ENCODE measurements around the gene SPEG. TPM values are rescaled to one million over a fixed set of nuclear protein-coding genes. Genes with fewer than 3 reads are reported as not detected.
"Not testable (repeated sequence)": the region's sequence is repeated elsewhere in the genome, so short reads cannot be mapped to it uniquely, and the experiment has no call there.

Gene SPEG
- polyA plus RNA-seq, 4 donors, result 10.3 to 15.2 (median 13.3) TPM

DNA sequence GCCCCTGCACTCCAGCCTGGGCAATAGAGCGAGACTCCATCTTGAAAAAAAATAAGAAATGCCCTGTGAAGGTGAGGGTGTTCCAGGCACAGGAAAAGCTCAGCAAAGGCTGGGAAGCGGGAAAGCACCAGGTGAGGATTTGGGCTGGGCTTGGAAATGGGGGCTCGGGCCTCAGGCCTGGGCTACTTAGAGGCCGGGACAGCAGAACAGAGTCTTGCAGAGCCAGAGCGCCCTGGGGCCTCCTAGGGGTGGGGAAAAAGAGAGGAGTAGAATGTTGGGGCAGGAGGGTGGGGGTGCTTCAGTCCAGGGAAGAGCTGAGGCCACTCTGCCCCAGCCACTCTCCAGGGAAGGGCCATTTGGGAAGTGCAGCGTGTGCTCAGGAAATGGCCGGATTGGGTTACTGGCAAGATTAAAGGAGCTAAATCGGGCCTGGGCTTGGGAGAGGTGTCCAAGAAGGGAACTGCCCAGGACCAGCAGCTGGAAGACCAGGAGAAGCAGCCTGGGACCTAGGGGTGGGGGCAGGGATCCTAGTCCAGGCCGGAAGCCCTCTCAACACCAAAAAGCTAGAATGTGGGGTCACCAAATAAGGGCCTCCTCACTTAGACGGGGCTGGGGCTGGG is 30.2 kb upstream of the SPEG start:
- no peak for DNase-seq (ENCODE audit: low read depth in 4 of 4, low spot score in 3 of 4)

- no peak for DNase-seq (ENCODE audit: low read depth in 4 of 4, low spot score in 3 of 4)
These were observed 29.7 kb upstream of the SPEG start for GRCh38 chr2:219404954-219405353.

DNA sequence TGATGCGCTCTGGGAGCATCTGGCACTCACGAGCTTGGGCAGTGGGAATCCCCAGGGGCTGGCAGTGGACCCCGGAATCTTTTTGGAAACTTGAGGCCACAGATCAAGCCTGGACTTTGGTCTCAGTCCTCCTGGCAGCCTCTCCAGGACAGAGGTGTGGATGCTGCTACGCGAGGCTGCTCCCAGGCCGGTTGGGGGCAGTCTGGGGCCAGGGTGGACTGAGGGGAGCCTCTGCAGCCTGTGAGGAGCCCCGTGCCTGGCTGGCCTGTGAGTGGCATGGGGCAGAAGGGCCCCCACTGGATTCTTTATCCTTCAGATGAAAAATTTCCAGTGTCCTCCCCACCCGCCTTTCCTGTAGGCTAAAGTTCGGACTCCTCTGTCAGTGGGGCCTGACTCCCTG is 29.2 kb upstream of the SPEG start:
- no peak for DNase-seq (ENCODE audit: low read depth in 4 of 4, low spot score in 3 of 4)

DNA sequence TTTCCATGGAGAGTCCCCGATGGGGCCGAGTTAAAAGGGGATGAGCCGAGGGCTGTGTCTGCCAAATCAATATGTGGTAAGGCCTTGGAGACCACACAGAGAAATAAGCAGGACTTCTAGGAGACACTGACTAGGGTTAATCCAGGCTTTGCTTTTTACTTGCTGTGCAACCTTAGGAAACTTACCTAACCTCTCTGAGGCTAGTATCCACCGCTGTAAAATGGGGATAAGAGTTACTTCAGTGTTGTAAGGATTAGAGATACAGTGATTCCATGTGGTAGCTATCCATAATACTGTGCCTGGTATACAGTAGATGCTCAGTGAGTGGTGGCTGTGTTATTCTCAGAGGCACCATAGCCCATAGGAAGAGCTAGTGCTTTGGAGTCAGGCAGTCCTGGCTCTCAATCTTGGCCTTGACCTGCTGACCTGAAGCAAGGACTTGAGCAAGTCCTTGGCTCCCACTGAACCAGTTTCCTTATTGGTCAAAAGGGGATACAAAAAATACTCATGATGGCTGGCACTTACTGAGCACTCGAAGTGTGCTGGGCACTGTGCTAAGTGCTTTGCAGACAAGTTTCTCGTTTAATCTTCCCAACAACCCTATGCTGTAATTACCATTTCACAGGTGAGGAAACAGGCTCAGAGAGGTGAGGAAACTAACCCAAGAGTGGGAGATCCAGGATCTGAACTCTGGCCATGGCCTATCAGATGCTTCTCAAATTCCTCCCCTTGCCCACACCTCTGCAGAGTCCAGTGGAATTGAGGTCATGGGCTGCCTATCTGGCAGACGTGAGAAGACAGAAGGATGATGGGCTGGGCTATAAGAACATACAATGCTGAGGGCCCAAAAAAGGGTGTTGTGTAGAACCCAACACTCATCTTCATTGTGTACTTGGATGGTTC is 28.4 kb upstream of the SPEG start:
- no peak for DNase-seq (ENCODE audit: low read depth in 4 of 4, low spot score in 3 of 4)

- no peak for DNase-seq (ENCODE audit: low read depth in 4 of 4, low spot score in 3 of 4)
These were observed 27.8 kb upstream of the SPEG start for GRCh38 chr2:219406861-219407230.

GRCh38 chr2:219407343-219407742 is 27.3 kb upstream of the SPEG start:
- DNase-seq (ENCODE audit: low read depth in 4 of 4, low spot score in 3 of 4), result not testable (repeated sequence)

DNA sequence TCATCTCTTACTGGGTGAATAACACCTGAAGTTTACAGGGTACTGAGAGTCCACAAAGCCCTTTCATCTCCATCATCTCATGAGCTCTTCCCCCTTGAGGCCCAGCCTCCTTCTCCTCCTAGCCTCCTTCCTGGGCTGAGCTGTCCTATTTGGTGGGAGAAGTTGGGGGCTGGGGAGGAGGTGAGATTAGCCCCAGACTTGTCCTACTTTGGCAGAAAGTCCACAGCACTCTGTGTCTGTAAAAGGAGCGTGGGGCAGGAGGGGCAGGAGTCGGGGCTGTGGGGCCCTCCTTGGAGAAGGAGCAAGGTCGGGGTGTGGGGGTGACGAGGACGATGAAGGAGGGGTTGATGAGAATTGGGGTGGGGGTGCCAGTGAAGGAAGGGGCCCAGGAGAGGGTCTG is 26.4 kb upstream of the SPEG start:
- no peak for DNase-seq (ENCODE audit: low read depth in 4 of 4, low spot score in 3 of 4)

DNA sequence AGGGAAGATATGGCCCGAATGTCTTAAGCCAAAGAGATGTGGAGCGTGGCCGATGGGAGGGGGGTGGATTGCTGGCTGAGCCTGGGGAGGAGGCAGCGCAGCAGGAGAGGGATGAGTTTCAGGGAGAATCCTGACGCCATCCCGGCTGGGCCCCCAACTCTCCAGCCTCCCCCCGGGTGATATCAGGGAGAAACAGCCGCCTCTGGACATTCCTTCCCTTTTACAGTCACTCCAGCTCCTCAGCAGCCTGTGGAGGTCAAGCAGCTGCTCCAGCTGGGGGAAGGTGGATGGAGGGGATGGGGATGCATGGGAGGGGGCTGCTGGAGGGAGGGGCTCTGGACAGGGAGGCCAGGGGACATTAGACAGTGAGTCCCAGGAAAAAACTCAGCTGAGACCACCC is 26.0 kb upstream of the SPEG start:
- no peak for DNase-seq (ENCODE audit: low read depth in 4 of 4, low spot score in 3 of 4)

- DNase-seq (ENCODE audit: low read depth in 4 of 4, low spot score in 3 of 4), result no peak
These were observed 25.0 kb upstream of the SPEG start for GRCh38 chr2:219409619-219410018.

- DNase-seq (ENCODE audit: low read depth in 4 of 4, low spot score in 3 of 4), result no peak
These were observed 24.3 kb upstream of the SPEG start for GRCh38 chr2:219410390-219410789.

GRCh38 chr2:219414857-219415256 is 19.8 kb upstream of the SPEG start:
- DNase-seq (ENCODE audit: low read depth in 4 of 4, low spot score in 3 of 4), result no peak

DNA sequence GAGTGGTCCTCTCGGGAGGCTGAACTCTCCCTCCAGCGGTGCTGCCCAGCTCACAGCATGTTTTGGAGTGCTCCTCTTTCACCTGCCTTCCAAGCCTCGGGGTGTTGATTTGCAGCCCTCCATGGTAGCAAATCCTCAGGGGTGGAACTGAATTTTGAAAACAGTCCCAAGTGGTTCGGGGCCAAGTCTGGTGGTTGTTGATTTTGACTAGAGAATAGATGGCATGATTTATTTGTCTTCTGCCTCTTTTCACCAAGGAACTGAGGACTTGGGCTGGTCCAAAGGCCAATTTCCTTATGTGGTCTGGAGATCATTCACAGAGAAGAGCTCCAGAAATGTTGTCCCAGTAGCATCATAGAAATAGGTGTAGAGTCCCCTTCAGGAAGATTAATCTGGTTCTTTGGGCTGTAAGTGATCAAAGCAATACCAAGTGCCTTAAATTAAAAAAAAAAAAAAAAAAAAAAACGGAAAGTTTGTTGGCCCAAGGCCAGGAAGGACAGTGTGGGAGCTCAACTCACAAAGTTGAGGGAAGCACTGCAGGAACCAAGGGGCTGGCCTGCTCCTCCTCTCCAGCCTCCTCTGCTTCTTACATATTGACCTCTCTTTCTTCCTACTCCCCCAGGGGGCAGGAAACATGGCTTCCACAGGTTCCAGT is 18.9 kb upstream of the SPEG start:
- no peak for DNase-seq (ENCODE audit: low read depth in 4 of 4, low spot score in 3 of 4)

DNA sequence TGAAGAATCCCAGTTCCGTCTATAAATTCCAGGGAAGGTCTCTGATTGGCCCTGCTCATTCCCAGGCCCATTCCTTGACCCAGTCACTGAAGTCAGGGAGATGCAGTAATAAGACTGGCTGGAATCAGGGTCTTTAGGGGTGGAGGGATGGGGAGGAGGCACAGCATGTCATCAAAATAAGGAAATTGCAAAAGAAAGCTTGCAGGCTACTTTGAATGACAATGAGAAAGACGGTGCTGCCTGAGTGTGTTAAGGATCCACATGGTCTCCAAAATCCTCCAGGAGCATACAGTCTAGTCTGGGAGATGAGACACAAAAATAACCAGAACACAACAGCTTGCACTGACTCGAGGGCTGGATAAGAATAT is 18.4 kb upstream of the SPEG start:
- no peak for DNase-seq (ENCODE audit: low read depth in 4 of 4, low spot score in 3 of 4)

DNA sequence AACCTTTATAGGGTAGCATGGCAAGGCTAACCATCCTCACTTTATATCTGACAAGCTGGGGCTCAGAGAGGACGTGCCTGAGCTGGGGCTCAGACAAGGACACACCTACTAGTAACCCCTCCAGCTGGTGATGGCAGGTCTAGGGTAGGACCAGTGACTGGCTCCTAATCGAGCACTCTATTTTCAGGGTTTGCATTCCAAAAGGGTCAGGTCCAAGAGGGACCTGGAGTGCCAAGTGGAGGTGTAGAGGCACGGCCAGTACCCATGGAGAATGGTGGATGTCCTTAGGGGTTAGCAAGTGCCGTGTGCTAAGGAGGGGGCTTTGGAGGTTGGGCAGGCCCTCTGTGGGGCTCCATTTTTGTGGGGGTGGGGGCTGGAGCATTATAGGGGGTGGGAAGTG is 17.7 kb upstream of the SPEG start:
- DNase-seq (ENCODE audit: low read depth in 4 of 4, low spot score in 3 of 4), result no peak

DNA sequence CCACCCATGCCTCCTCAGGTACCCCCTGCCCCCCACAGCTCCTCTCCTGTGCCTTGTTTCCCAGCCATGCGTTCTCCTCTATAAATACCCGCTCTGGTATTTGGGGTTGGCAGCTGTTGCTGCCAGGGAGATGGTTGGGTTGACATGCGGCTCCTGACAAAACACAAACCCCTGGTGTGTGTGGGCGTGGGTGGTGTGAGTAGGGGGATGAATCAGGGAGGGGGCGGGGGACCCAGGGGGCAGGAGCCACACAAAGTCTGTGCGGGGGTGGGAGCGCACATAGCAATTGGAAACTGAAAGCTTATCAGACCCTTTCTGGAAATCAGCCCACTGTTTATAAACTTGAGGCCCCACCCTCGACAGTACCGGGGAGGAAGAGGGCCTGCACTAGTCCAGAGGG is 17.3 kb upstream of the SPEG start:
- DNase-seq (ENCODE audit: low read depth in 4 of 4, low spot score in 3 of 4), result no peak

GRCh38 chr2:219418155-219419011 is 16.3 kb upstream of the SPEG start, which contains the start of gene DES:
DES (plus strand) TSS chr2:219418377; CDS start chr2:219418463, 86 bp downstream.
- DNase-seq (ENCODE audit: low read depth in 4 of 4, low spot score in 3 of 4), result no peak

- no peak for DNase-seq (ENCODE audit: low read depth in 4 of 4, low spot score in 3 of 4)
These were observed 15.7 kb upstream of the SPEG start for GRCh38 chr2:219419012-219419324.

- no peak for DNase-seq (ENCODE audit: low read depth in 4 of 4, low spot score in 3 of 4)
These were observed 15.1 kb upstream of the SPEG start for GRCh38 chr2:219419331-219420197.

- no peak for DNase-seq (ENCODE audit: low read depth in 4 of 4, low spot score in 3 of 4)
These were observed 14.0 kb upstream of the SPEG start for GRCh38 chr2:219420687-219421086.

DNA sequence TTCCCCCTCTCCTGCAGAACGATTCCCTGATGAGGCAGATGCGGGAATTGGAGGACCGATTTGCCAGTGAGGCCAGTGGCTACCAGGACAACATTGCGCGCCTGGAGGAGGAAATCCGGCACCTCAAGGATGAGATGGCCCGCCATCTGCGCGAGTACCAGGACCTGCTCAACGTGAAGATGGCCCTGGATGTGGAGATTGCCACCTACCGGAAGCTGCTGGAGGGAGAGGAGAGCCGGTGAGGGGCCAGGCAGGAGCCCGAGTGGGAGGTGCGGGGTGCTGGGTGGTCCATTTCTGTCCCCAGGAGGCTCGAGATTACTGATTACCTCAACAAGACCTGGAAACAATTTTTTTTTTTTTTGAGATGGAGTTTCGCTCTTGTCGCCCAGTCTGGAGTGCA is 13.3 kb upstream of the SPEG start:
- DNase-seq (ENCODE audit: low read depth in 4 of 4, low spot score in 3 of 4), result no peak
